ENCODE measurements around the gene DNTTIP2.
"Not testable (repeated sequence)": the region's sequence is repeated elsewhere in the genome, so short reads cannot be mapped to it uniquely, and the experiment has no call there.

The DNTTIP2 gene, protein sequence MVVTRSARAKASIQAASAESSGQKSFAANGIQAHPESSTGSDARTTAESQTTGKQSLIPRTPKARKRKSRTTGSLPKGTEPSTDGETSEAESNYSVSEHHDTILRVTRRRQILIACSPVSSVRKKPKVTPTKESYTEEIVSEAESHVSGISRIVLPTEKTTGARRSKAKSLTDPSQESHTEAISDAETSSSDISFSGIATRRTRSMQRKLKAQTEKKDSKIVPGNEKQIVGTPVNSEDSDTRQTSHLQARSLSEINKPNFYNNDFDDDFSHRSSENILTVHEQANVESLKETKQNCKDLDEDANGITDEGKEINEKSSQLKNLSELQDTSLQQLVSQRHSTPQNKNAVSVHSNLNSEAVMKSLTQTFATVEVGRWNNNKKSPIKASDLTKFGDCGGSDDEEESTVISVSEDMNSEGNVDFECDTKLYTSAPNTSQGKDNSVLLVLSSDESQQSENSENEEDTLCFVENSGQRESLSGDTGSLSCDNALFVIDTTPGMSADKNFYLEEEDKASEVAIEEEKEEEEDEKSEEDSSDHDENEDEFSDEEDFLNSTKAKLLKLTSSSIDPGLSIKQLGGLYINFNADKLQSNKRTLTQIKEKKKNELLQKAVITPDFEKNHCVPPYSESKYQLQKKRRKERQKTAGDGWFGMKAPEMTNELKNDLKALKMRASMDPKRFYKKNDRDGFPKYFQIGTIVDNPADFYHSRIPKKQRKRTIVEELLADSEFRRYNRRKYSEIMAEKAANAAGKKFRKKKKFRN

DNA sequence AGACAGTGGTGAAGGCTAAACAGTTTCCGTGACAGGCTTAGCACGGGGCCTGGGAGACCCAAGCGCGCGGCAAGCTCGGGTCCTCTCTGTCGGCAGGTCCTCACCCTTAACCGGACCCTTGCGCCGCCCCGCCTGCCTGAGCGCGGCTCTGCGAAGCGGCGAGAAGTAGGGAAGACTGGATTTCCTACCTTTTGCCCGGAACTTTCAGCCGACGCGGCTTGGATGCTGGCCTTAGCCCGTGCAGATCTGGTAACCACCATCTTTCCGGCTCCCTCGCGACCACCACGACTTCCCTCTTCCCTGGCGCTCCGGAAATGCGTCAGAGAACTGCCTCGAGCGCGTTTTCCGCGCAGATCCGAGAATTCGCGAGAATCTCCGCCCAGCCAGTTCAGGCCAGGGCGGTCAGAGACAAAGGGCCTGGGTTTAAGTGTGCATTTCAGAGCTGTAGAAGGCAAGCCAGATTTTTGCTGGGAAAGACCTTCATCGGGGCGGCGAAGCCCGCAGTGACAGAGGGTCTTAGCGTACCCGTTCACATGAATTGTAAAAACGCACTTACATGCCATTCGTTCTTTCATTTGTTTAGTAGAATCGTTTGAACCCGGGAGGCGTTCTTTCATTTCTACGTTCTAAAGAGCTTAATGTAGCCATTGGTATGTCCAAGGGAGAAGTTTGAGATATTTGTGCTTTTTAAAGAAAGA is at the start of gene DNTTIP2:
Gene DNTTIP2 (minus strand): TSS at position 318 of the 698 bp plus-strand sequence. CDS start 58 bp downstream, at position 260.
- DNase-seq = peak; percentile 86

DNA sequence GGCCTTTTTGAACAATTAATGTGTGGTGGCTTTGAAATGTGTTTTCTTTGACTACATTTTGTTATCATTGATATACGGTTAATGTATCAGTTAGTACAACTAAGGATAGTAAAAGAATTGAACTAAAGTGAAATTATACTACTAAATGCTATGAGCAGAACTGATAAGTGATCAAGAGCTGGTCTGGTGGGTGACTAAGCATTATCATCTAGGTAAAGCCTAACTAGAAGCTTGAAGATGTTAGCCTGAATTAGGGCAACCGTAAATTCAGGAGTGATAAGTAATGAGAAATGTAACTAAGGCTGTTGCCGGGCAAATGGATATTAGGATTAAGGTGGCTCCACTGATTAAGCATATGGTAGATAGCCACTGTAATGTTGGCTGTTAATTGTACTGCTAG is 46.2 kb upstream of the DNTTIP2 start:
- DNase-seq = no peak

GRCh38 chr1:93919780-93920179 is 40.8 kb upstream of the DNTTIP2 start:
- no peak for DNase-seq

DNA sequence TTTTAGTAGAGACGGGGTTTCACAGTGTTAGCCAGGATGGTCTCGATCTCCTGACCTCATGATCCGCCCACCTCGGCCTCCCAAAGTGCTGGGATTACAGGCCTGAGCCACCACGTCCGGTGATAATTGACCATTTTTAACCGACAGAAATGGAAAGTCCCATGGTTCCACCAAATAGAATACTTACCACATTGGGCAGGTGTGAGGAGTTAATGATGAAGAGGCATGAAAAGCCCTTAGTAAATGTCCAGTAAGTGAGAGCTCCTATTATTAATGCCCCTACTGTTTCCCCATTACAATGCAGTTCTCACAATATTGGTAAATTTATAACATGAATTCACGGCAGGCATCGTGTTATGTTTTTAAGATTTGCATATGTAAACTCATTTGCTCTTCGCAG is 38.3 kb upstream of the DNTTIP2 start:
- no peak for DNase-seq

GRCh38 chr1:93910880-93911279 is 31.9 kb upstream of the DNTTIP2 start:
- not testable (repeated sequence) for DNase-seq

DNA sequence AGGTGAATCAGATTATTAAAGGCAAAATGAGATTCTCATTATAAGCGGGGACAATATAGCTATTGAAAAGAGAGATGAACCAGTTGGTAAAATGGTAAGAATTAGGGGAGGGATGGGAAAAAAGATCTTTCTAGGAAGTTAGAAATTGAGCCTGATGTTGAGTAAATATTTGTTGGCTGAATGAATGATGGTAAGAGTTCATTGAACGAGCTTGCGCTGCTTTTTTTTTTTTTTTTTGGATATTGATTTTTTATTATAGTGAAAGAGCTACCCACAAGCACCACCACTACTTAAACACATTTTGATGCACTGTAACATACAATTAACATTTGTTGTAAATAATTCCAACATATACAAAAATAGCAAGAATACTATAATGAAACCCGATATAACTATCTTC is 31.3 kb upstream of the DNTTIP2 start:
- DNase-seq = no peak

DNA sequence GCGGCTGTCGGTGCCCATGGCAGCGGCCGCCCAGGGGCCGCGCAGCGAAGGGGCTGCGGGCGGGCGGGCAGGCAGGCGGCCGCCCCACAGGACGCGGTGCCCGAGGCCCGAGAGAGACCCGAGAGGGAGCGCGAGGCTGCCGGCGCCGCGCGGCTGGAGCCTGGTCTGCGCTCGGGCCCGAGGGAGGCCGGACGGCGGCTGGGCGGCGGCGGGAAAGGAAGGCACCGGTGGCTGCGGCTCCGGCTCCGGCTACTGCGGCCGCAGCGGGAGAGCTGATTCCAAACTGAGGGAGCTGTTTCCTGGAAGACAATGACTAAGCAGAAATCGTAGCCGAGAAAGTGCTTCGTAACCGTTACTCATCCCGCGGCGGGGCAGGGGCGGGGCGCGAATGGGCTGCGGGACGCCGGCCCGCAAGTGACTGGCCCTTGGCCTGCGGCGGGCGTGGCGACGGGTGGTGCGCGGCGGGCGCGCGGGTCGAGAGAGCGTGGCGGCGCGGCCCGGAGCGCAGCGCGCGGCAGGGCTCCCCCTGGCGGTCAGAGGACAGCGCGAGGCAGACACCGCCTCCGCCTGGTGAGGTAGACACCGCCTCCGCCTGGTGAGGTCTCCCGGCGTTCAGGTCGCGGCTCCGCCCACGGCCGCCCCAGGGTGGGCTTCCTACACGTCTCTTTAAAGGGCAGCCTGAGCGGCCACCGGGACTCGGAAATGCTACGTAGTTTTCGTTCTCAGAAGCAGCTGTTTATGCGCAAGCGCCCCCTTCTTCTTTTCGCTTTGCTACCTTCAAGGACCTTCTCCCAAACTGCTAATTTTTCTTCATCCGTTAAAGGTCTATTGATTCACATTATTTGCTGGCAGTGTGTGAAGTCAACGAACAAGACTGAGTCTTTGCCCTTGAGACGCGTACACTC is 30.4 kb upstream of the DNTTIP2 start, which contains the start of gene GCLM:
Gene GCLM (minus strand): TSS at position 285 of the 905 bp plus-strand sequence. CDS start 267 bp downstream, at position 18.
- peak; percentile 92 for DNase-seq

- peak; percentile 55 for DNase-seq
These were observed 29.6 kb upstream of the DNTTIP2 start for GRCh38 chr1:93908394-93909145.

- no peak for DNase-seq
These were observed 28.7 kb upstream of the DNTTIP2 start for GRCh38 chr1:93907718-93908117.

DNA sequence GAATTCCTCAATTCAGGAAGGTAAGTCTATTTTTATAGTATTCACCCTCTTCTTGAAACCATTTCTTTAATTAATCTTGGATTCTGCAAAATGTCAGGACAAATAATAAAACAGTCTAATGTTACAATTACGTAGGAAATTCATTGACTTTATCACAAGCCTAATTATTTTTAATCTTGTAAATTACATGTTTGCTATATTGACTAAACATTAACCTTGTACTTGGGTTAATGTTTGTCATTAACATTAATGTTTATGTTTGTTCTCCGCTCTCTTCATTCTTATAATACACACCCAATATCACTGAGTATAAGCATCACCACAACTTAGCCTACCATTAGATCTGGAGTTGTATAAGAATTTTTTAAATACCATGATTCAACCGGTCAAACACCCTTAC is 27.5 kb upstream of the DNTTIP2 start:
- no peak for DNase-seq

DNA sequence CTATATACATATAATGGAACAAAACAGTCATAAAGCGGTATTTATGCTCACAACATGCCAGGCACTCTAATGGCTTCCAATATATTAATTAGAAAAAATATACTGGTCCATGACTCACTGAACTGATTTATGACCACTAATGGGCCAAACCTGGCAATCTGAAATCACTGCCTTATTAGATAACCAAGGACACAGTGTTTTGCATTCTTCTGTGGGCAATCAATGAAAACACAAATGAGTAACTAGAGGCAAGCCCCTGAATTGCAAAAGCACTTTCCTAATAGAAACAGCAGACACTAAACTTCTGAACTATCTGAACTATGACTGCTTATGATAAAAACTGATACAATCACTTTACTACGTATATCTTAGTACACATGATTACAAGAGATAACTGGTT is 26.7 kb upstream of the DNTTIP2 start:
- no peak for DNase-seq

GRCh38 chr1:93905051-93905450 is 26.0 kb upstream of the DNTTIP2 start:
- DNase-seq = no peak

GRCh38 chr1:93904228-93904627 is 25.2 kb upstream of the DNTTIP2 start:
- DNase-seq = no peak

GRCh38 chr1:93900723-93901504 is 21.9 kb upstream of the DNTTIP2 start:
- no peak for DNase-seq

DNA sequence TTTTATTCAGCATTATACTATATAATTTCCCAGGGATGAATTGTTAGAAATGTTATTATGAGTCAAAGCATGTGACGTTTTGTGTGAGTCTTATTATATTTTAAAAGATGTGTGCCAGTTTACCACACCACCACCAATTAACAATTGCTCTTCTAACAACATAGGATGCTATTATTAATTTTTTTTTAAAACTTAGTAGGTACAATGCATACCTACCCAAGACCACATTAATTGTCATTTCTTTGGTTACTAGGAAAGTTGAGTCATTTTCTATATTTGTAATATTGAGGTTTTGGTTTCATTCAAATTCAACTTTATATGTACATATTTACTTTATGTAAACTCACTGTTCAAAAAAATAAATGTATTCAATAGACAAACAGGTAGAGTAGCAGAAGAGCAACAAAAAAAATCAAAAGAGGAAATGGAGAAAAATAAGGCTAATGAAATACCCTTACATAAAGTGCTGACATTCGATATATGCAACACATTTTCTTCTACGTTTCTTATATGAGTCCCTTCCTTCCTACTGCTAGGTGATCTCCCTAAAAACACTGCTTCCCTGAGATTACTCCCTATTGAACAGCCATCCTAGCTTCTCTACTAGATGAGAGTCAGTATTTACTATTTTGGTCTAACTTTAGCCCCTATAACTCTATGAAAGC is 20.7 kb upstream of the DNTTIP2 start:
- no peak for DNase-seq

DNA sequence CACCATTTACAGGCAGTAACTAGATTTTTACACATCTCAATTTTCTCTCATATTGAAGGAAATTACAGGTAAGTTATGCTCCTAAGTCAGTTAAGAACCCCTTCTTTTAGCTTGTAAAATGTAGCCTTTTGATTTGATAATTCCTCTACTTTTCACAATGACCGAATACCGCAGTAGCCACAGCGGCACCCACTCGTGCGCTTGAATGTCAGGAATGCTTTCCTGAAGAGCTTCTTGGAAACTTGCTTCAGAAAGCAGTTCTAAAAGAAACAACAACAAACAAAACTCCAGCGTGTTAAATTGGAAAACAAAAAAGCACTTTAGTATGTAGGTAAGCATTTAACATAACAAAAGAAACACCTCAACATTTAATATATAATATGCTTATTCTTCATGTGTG is 9.9 kb upstream of the DNTTIP2 start:
- DNase-seq = no peak

- DNase-seq = no peak
These were observed 3.3 kb upstream of the DNTTIP2 start for GRCh38 chr1:93882269-93882668.

DNA sequence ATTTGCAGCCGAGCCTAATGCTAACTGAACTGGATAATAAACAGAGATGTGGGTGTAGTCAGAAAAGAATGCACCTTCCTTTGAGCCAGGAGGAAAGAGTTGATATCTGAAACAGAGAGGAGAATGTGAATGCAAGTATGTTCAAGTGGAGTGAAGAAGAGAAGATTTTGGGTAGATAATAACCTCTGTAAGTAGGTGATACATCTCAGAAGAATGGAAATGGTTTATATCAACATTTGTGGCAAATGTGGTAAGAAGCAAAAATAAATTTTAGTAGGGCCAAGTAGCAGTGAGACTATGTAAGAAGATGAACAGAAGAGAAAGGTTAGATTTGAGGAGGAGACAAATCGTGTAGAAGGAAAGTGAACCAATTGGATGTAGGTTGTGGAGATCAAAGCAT is 1.7 kb upstream of the DNTTIP2 start:
- DNase-seq = no peak

- peak; percentile 49 for DNase-seq
These were observed 511 bp downstream of the DNTTIP2 start for GRCh38 chr1:93878501-93878888.

DNA sequence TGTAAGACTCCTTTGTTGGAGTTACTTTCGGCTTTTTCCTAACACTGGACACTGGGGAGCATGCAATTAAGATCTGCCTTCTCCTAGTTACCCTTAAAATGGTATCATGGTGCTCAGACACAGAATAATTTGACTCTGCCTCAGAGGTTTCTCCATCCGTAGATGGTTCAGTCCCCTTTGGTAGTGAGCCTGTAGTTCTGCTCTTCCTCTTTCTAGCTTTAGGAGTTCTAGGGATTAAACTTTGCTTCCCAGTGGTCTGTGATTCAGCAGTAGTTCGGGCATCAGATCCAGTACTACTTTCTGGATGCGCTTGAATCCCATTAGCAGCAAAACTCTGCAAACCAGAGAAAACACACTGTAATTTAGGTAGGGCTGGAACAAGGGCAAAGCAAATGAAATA is 1.5 kb downstream of the DNTTIP2 start:
- no peak for DNase-seq

Measured in stimulated activated CD4-positive, alpha-beta T cell treated with anti-CD3 and anti-CD28 coated beads, Interleukin-4, amount 100 ng/mL, for 1 hour (primary cell).